ENCODE results near the gene KDM5B. TPM values are rescaled to one million over a fixed set of nuclear protein-coding genes. Genes with fewer than 3 reads are reported as not detected.

The KDM5B gene
- polyA plus RNA-seq, 1 of the 3 experiments (the other 2 are of a cell fraction) = 21.7 TPM

GRCh38 chr1:202802998-202803932, 5.0 kb downstream of the KDM5B start:
- Histone ChIP-seq H3K79me2 (ENCODE audit: insufficient read depth) (peaks cover 99% of the 10 kb centered on the region), H2AFZ (ENCODE audit: low read depth) (no peak overlapping the region), H3F3A (replicated peaks; ENCODE audit: insufficient read depth) (peaks cover 12% of the 10 kb centered on the region), H3K4me1 (ENCODE audit: control insufficient read depth in 1 of 2, insufficient read depth in 2 of 2, low read depth in 1 of 2, low read length in 1 of 2) (peaks cover 17 to 19% of the 10 kb centered on the region in 2 experiments; a peak in 3 of 4 replicates), H3K36me3 (replicated peaks in 1 of 2; ENCODE audit: control insufficient read depth in 1 of 2, insufficient read depth in 2 of 2, low read length in 1 of 2) (peaks cover 0 to 7% of the 10 kb centered on the region in 2 experiments), H3K9me3 (no peaks in the 10 kb centered on the region), H4K20me1 (ENCODE audit: insufficient read depth) (peaks cover 86% of the 10 kb centered on the region), H3K4me2 (peak overlapping the region; percentile 8; the same call in 1 of the 2 replicates), H3K9ac (no peak overlapping the region), H3K27ac (ENCODE audit: low read depth in 2 of 2, low read length in 1 of 2) (peak overlapping the region in 1 of 2 experiments; percentile 14; a peak in 1 of 4 replicates), H3K27me3 (ENCODE audit: insufficient read depth) (no peaks in the 10 kb centered on the region), H3K4me3 (ENCODE audit: low read depth in 2 of 2, low read length in 1 of 2) (no peak overlapping the region), H3K9me2 (no peaks in the 10 kb centered on the region)
- POLR2A ChIA-PET = no interaction called here
- DNase-seq = no peak
- CTCF ChIA-PET = no interaction called here
- 77% methylated on average over 15 of the region's 15 CpGs for WGBS (ENCODE audit: low lambda C conversion rate)
- TF ChIP-seq RXRA (IDR thresholded peaks at IDR 0.05; ENCODE audit: borderline replicate concordance, low read depth) (no peak), REST (IDR thresholded peaks at IDR 0.05; ENCODE audit: low read depth, low read length) (no peak), JUND (IDR thresholded peaks at IDR 0.05) (no peak), FOSL2 (IDR thresholded peaks at IDR 0.05; ENCODE audit: borderline replicate concordance, low read depth) (peak; percentile 9; the same call in 1 of the 2 replicates), RAD21 (IDR thresholded peaks at IDR 0.05; ENCODE audit: low read length) (no peak)

GRCh38 chr1:202802034-202802433, 6.2 kb downstream of the KDM5B start:
- TF ChIP-seq USF1 (IDR thresholded peaks at IDR 0.05; ENCODE audit: borderline replicate concordance, low read depth) (no peak), CTCF (IDR thresholded peaks at IDR 0.05) (no peak), EP300 (IDR thresholded peaks at IDR 0.05; ENCODE audit: borderline replicate concordance in 1 of 2, low read depth in 1 of 2, low read length in 1 of 2) (no peak), USF2 (IDR thresholded peaks at IDR 0.05; ENCODE audit: borderline replicate concordance, low read depth, low read length) (no peak), RXRA (IDR thresholded peaks at IDR 0.05; ENCODE audit: borderline replicate concordance, low read depth) (no peak), FOSL2 (IDR thresholded peaks at IDR 0.05; ENCODE audit: borderline replicate concordance, low read depth) (no peak), IRF3 (IDR thresholded peaks at IDR 0.05; ENCODE audit: low read depth, low read length) (no peak), ELF1 (IDR thresholded peaks at IDR 0.05) (no peak), GABPA (IDR thresholded peaks at IDR 0.05; ENCODE audit: low read depth) (no peak), MXI1 (IDR thresholded peaks at IDR 0.05; ENCODE audit: low read depth, low read length) (no peak), TCF12 (IDR thresholded peaks at IDR 0.05) (no peak), MEF2A (IDR thresholded peaks at IDR 0.05; ENCODE audit: borderline replicate concordance, low read depth) (no peak)
- H4K20me1 ChIP-seq (ENCODE audit: insufficient read depth) = peaks cover 98% of the 10 kb centered on the region
- no peak overlapping the region for H3K4me3 ChIP-seq (ENCODE audit: low read depth in 2 of 2, low read length in 1 of 2)
- 64% methylated on average over 2 of the region's 2 CpGs for WGBS (ENCODE audit: low lambda C conversion rate)
- peaks cover 12% of the 10 kb centered on the region for H3F3A ChIP-seq (replicated peaks; ENCODE audit: insufficient read depth)
- H3K4me1 ChIP-seq (ENCODE audit: control insufficient read depth in 1 of 2, insufficient read depth in 2 of 2, low read depth in 1 of 2, low read length in 1 of 2) = peaks cover 21% of the 10 kb centered on the region in 2 experiments; a peak in 3 of 4 replicates
- POLR2A ChIA-PET = no interaction called here
- peaks cover 0 to 10% of the 10 kb centered on the region in 2 experiments for H3K36me3 ChIP-seq (replicated peaks in 1 of 2; ENCODE audit: control insufficient read depth in 1 of 2, insufficient read depth in 2 of 2, low read length in 1 of 2)
- DNase-seq = no peak
- H3K79me2 ChIP-seq (ENCODE audit: insufficient read depth) = peaks cover 100% of the 10 kb centered on the region
- no peak overlapping the region for H3K4me2 ChIP-seq
- H3K9ac ChIP-seq = no peak overlapping the region
- no peak overlapping the region for H3K27ac ChIP-seq (ENCODE audit: low read depth in 2 of 2, low read length in 1 of 2)
- H3K9me2 ChIP-seq = no peaks in the 10 kb centered on the region
- CTCF ChIA-PET = no interaction called here
- H3K9me3 ChIP-seq = no peaks in the 10 kb centered on the region
- H2AFZ ChIP-seq (ENCODE audit: low read depth) = no peak overlapping the region
- no peaks in the 10 kb centered on the region for H3K27me3 ChIP-seq (ENCODE audit: insufficient read depth)
